Measurements from ENCODE around the gene NCKAP5. TPM values are rescaled to one million over a fixed set of nuclear protein-coding genes. Genes with fewer than 3 reads are reported as not detected.
A peak's percentile ranks its signal among the peaks of the same experiment; 100 is the strongest.
"Not testable (repeated sequence)": the region's sequence is repeated elsewhere in the genome, so short reads cannot be mapped to it uniquely, and the experiment has no call there.

NCKAP5 gene
- total RNA-seq, 1 experiment from 2014 or later: 8.5 TPM

- peak; percentile 88 for DNase-seq (ENCODE audit: low read depth, low spot score)
- in situ Hi-C loops (cut with HindIII; ENCODE audit: low pct_unique_long_range_greater_than_20kb, low sequenced_read_pairs): no loop called here
Observed at GRCh38 chr2:132814651-132815050, 753.6 kb downstream of the NCKAP5 start.

- in situ Hi-C loops (cut with HindIII; ENCODE audit: low pct_unique_long_range_greater_than_20kb, low sequenced_read_pairs): no loop called here
- no peak for DNase-seq (ENCODE audit: low read depth, low spot score)
Observed at GRCh38 chr2:132813422-132813821, 754.8 kb downstream of the NCKAP5 start.

GRCh38 chr2:132811148-132811915 is 756.9 kb downstream of the NCKAP5 start:
- DNase-seq (ENCODE audit: low read depth, low spot score): no peak
- in situ Hi-C loops (cut with HindIII; ENCODE audit: low pct_unique_long_range_greater_than_20kb, low sequenced_read_pairs): no loop called here

- in situ Hi-C loops (cut with HindIII; ENCODE audit: low pct_unique_long_range_greater_than_20kb, low sequenced_read_pairs); DNase-seq (ENCODE audit: low read depth, low spot score): not testable (repeated sequence)
Observed at GRCh38 chr2:132809962-132810361, 758.3 kb downstream of the NCKAP5 start.

- DNase-seq (ENCODE audit: low read depth, low spot score): peak; percentile 85
- in situ Hi-C loops (cut with HindIII; ENCODE audit: low pct_unique_long_range_greater_than_20kb, low sequenced_read_pairs): no loop called here
Observed at GRCh38 chr2:132804051-132804450, 764.2 kb downstream of the NCKAP5 start.

- in situ Hi-C loops (cut with HindIII; ENCODE audit: low pct_unique_long_range_greater_than_20kb, low sequenced_read_pairs): no loop called here
- peak; percentile 76 for DNase-seq (ENCODE audit: low read depth, low spot score)
Observed at GRCh38 chr2:132798341-132798740, 769.9 kb downstream of the NCKAP5 start.

GRCh38 chr2:132797556-132797955 is 770.7 kb downstream of the NCKAP5 start:
- in situ Hi-C loops (cut with HindIII; ENCODE audit: low pct_unique_long_range_greater_than_20kb, low sequenced_read_pairs): no loop called here
- peak; percentile 32 for DNase-seq (ENCODE audit: low read depth, low spot score)

GRCh38 chr2:132797071-132797470 is 771.2 kb downstream of the NCKAP5 start:
- no peak for DNase-seq (ENCODE audit: low read depth, low spot score)
- in situ Hi-C loops (cut with HindIII; ENCODE audit: low pct_unique_long_range_greater_than_20kb, low sequenced_read_pairs): no loop called here

- no peak for DNase-seq (ENCODE audit: low read depth, low spot score)
- in situ Hi-C loops (cut with HindIII; ENCODE audit: low pct_unique_long_range_greater_than_20kb, low sequenced_read_pairs): no loop called here
Observed at GRCh38 chr2:132795220-132795619, 773.0 kb downstream of the NCKAP5 start.

- in situ Hi-C loops (cut with HindIII; ENCODE audit: low pct_unique_long_range_greater_than_20kb, low sequenced_read_pairs): no loop called here
- DNase-seq (ENCODE audit: low read depth, low spot score): no peak
Observed at GRCh38 chr2:132793532-132793931, 774.7 kb downstream of the NCKAP5 start.

- in situ Hi-C loops (cut with HindIII; ENCODE audit: low pct_unique_long_range_greater_than_20kb, low sequenced_read_pairs): no loop called here
- no peak for DNase-seq (ENCODE audit: low read depth, low spot score)
Observed at GRCh38 chr2:132790207-132790785, 778.0 kb downstream of the NCKAP5 start.

- DNase-seq (ENCODE audit: low read depth, low spot score): no peak
- in situ Hi-C loops (cut with HindIII; ENCODE audit: low pct_unique_long_range_greater_than_20kb, low sequenced_read_pairs): no loop called here
Observed at GRCh38 chr2:132789066-132789465, 779.2 kb downstream of the NCKAP5 start.

- DNase-seq (ENCODE audit: low read depth, low spot score): no peak
- in situ Hi-C loops (cut with HindIII; ENCODE audit: low pct_unique_long_range_greater_than_20kb, low sequenced_read_pairs): no loop called here
Observed at GRCh38 chr2:132788310-132788838, 779.9 kb downstream of the NCKAP5 start.

- DNase-seq (ENCODE audit: low read depth, low spot score): no peak
- in situ Hi-C loops (cut with HindIII; ENCODE audit: low pct_unique_long_range_greater_than_20kb, low sequenced_read_pairs): no loop called here
Observed at GRCh38 chr2:132783883-132784282, 784.4 kb downstream of the NCKAP5 start.

GRCh38 chr2:132782176-132782783 is 786.0 kb downstream of the NCKAP5 start:
- DNase-seq (ENCODE audit: low read depth, low spot score): no peak
- in situ Hi-C loops (cut with HindIII; ENCODE audit: low pct_unique_long_range_greater_than_20kb, low sequenced_read_pairs): no loop called here

GRCh38 chr2:132780651-132781050 is 787.6 kb downstream of the NCKAP5 start:
- in situ Hi-C loops (cut with HindIII; ENCODE audit: low pct_unique_long_range_greater_than_20kb, low sequenced_read_pairs): no loop called here
- DNase-seq (ENCODE audit: low read depth, low spot score): no peak

- DNase-seq (ENCODE audit: low read depth, low spot score): no peak
- in situ Hi-C loops (cut with HindIII; ENCODE audit: low pct_unique_long_range_greater_than_20kb, low sequenced_read_pairs): no loop called here
Observed at GRCh38 chr2:132779206-132779721, 789.0 kb downstream of the NCKAP5 start.

GRCh38 chr2:132776287-132776686 is 792.0 kb downstream of the NCKAP5 start:
- DNase-seq (ENCODE audit: low read depth, low spot score): no peak
- in situ Hi-C loops (cut with HindIII; ENCODE audit: low pct_unique_long_range_greater_than_20kb, low sequenced_read_pairs): no loop called here
